ENCODE data around the gene SSNA1. TPM values are rescaled to one million over a fixed set of nuclear protein-coding genes. Genes with fewer than 3 reads are reported as not detected.

SSNA1 gene
- total RNA-seq, 3 donors from 2014 or later = 75.0 to 92.8 (median 82.7) TPM

GRCh38 chr9:137156567-137157375 is 31.7 kb upstream of the SSNA1 start:
- TF ChIP-seq CTCF (IDR thresholded peaks at IDR 0.05) = no peak
- TF ChIP-seq POLR2AphosphoS5 (IDR thresholded peaks at IDR 0.05) = no peak
- no peak for TF ChIP-seq POLR2A (IDR thresholded peaks at IDR 0.05)
- Histone ChIP-seq H3K4me3 (peak overlapping the region in 2 of 3 donors; percentile 3 to 46), H3K27me3 (peaks cover 3 to 72% of the 10 kb centered on the region in 2 donors), H3K27ac (no peak overlapping the region), H3K4me1 (no peaks in the 10 kb centered on the region), H3K9me3 (no peaks in the 10 kb centered on the region), H3K36me3 (no peaks in the 10 kb centered on the region)
- DNase-seq (ENCODE audit: low spot score in 2 of 2) = no peak
- intact Hi-C loops (cut with DNase I; ENCODE audit: low total_unique reads) = no loop called here

DNA sequence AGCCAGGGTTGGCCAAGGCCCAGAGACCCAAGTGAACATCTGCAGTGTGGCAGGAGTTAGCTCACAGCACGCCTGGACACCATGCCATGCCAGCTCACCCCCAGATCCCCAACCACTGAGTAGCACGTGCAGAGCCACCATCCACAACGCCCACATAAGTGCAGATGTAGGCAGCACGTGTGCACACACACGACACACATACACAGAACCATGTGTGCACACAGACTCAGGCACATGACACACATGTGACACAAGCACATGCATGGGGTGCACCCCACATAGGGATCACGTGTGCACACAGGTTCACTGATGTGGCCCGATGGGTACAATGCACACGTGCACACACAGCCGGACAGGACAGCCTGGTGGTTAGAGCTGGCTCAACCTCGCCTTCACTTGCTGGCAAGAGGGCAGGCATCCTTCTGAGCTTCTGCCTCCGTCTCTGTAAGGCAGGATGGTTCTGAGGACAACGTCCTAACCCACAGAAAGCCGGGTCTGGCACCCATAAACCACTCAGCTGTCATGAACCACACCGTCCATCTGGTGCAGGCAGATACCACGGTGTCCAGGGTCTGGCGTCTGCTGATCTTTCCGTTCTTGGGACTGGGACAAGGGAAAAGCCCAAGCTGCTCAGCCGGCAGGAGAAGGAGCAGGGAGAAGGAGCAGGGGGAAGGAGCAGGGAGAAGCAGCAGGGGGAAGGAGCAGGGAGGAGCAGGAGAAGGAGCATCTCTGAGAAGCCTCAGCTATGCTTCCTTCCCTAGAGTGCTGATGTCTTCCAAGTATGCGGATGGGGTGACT is 30.7 kb upstream of the SSNA1 start:
- H3K9me3 ChIP-seq = no peaks in the 10 kb centered on the region
- no peak overlapping the region for H3K4me3 ChIP-seq
- no peak for TF ChIP-seq POLR2AphosphoS5 (IDR thresholded peaks at IDR 0.05)
- TF ChIP-seq POLR2A (IDR thresholded peaks at IDR 0.05) = no peak
- TF ChIP-seq CTCF (IDR thresholded peaks at IDR 0.05) = no peak
- DNase-seq (ENCODE audit: low spot score in 2 of 2) = no peak
- H3K36me3 ChIP-seq = no peaks in the 10 kb centered on the region
- peaks cover 3 to 83% of the 10 kb centered on the region in 2 donors for H3K27me3 ChIP-seq
- H3K4me1 ChIP-seq = peaks cover 0 to under 1% of the 10 kb centered on the region in 2 donors
- no peak overlapping the region for H3K27ac ChIP-seq
- intact Hi-C loops (cut with DNase I; ENCODE audit: low total_unique reads) = no loop called here

DNA sequence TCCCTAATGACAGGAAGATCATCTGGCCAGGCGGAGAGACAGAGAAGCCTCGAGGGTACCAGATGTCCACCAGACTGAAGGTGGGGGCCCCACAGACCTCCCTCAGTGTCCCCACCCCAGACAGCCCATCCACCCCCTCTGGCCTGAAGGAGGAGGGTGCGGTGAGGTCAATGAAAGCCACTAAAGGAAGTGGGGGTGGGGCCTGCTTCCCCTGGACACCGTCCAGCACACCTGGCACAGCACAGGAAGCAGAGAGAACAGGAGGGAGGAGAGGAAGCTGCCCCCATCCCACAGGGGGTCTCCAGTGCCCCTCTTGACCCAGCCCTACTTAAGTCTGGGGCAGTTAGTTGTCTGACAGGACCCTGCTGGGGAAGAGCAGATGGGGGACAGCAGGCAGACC is 29.9 kb upstream of the SSNA1 start:
- Histone ChIP-seq H3K27ac (no peak overlapping the region), H3K4me1 (peaks cover 0 to 4% of the 10 kb centered on the region in 2 donors), H3K9me3 (no peaks in the 10 kb centered on the region), H3K27me3 (peaks cover 3 to 91% of the 10 kb centered on the region in 2 donors), H3K4me3 (no peak overlapping the region), H3K36me3 (no peaks in the 10 kb centered on the region)
- intact Hi-C loops (cut with DNase I; ENCODE audit: low total_unique reads) = no loop called here
- no peak for TF ChIP-seq POLR2A (IDR thresholded peaks at IDR 0.05)
- DNase-seq (ENCODE audit: low spot score in 2 of 2) = no peak

DNA sequence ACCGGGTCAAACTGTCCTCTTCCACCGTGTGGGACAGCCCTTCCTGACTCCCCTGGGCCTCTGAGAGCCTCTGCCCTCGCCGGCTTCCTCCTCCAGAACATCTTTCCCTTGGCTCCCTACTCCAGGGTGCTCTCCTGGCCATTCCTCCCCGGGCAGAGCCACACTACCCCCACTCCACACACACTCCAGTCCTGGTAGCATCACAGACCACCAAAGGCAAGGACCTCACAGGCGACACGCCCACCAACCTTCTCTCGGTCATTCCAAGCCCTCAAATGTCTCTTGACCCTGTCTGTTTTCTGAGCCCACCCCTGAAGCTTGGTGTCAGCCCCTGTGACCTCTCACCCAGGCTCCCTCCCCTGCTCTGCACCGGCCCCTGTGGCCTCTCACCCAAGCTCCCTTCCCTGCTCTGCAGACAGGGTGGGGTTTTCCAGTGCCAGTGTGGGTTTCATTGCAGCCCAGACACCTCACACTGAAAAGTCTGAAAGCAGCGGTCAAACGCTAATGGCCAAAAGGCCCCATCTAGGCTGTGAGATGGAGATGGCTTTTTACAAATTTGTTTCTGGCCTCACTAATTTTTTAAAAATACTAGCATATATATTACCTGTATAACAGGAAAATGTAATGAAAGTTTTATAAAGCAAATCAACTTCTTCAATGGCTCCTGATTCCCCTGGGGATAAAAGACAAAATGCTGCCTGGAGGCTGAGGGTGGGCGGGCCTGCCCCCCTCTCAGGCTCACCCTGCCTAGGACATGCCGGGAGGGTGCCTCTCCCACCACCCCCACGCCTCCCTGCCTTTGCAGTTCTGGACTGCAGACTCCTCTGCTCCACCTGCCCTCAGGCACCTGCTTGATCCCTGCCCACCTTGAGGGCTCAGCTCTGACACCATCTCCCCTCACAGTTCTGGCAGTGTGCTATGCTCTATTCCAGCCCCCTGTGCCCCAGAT is 29.1 kb upstream of the SSNA1 start:
- peaks cover 5 to 99% of the 10 kb centered on the region in 2 donors for H3K27me3 ChIP-seq
- H3K36me3 ChIP-seq = no peaks in the 10 kb centered on the region
- peaks cover 0 to 4% of the 10 kb centered on the region in 2 donors for H3K4me1 ChIP-seq
- no peak for DNase-seq (ENCODE audit: low spot score in 2 of 2)
- no peak overlapping the region for H3K4me3 ChIP-seq
- TF ChIP-seq POLR2A (IDR thresholded peaks at IDR 0.05) = no peak
- no peak for TF ChIP-seq CTCF (IDR thresholded peaks at IDR 0.05)
- no peak for TF ChIP-seq POLR2AphosphoS5 (IDR thresholded peaks at IDR 0.05)
- H3K27ac ChIP-seq = no peak overlapping the region
- intact Hi-C loops (cut with DNase I; ENCODE audit: low total_unique reads) = no loop called here
- no peaks in the 10 kb centered on the region for H3K9me3 ChIP-seq

GRCh38 chr9:137160054-137160425 is 28.4 kb upstream of the SSNA1 start:
- no peaks in the 10 kb centered on the region for H3K9me3 ChIP-seq
- no peak overlapping the region for H3K27ac ChIP-seq
- no peak for DNase-seq (ENCODE audit: low spot score in 2 of 2)
- intact Hi-C loops (cut with DNase I; ENCODE audit: low total_unique reads) = no loop called here
- TF ChIP-seq CTCF (IDR thresholded peaks at IDR 0.05) = no peak
- TF ChIP-seq POLR2A (IDR thresholded peaks at IDR 0.05) = no peak
- TF ChIP-seq POLR2AphosphoS5 (IDR thresholded peaks at IDR 0.05) = no peak
- no peak overlapping the region for H3K4me3 ChIP-seq
- peaks cover 7 to 100% of the 10 kb centered on the region in 2 donors for H3K27me3 ChIP-seq
- H3K36me3 ChIP-seq = no peaks in the 10 kb centered on the region
- peaks cover 0 to 4% of the 10 kb centered on the region in 2 donors for H3K4me1 ChIP-seq

Data from breast epithelium (tissue), 4 donors.